ENCODE measurements around the gene BPGM. TPM values are rescaled to one million over a fixed set of nuclear protein-coding genes. Genes with fewer than 3 reads are reported as not detected.

Gene BPGM
- total RNA-seq, 1 donor from 2014 or later: 49.7 TPM

- no peaks in the 10 kb centered on the region for H3K36me3 Mint-ChIP-seq
- H3K27ac Mint-ChIP-seq: no peak overlapping the region
- no peak overlapping the region for H3K9ac ChIP-seq
- no peak overlapping the region for H2AFZ ChIP-seq (replicated peaks)
- H3K9me3 Mint-ChIP-seq: no peaks in the 10 kb centered on the region
- no peak overlapping the region for H3K4me3 Mint-ChIP-seq
- no peak overlapping the region for H3K27ac ChIP-seq
- no peaks in the 10 kb centered on the region for H3K4me1 ChIP-seq
- no peak for DNase-seq (ENCODE audit: low spot score)
- no peaks in the 10 kb centered on the region for H3K79me2 ChIP-seq (ENCODE audit: low read depth)
- no peaks in the 10 kb centered on the region for H3K4me1 Mint-ChIP-seq
- H3K36me3 ChIP-seq: no peaks in the 10 kb centered on the region
- H3K9me3 ChIP-seq (ENCODE audit: low read depth): no peaks in the 10 kb centered on the region
- no peaks in the 10 kb centered on the region for H4K20me1 ChIP-seq (ENCODE audit: low read depth)
- H3K27me3 ChIP-seq: no peaks in the 10 kb centered on the region
- no peak overlapping the region for H3K4me3 ChIP-seq
- no peaks in the 10 kb centered on the region for H3F3A ChIP-seq (ENCODE audit: low read depth)
- TF ChIP-seq EZH2 (IDR thresholded peaks at IDR 0.05) (no peak), CTCF (IDR thresholded peaks at IDR 0.05) (no peak), EZH2phosphoT487 (IDR thresholded peaks at IDR 0.05) (no peak)
- H3K27me3 Mint-ChIP-seq (ENCODE audit: insufficient read depth, low read depth): peaks cover 3% of the 10 kb centered on the region
- no peak overlapping the region for H3K4me2 ChIP-seq
These were observed 64.4 kb downstream of the BPGM start for GRCh38 chr7:134710854-134711624.

DNA sequence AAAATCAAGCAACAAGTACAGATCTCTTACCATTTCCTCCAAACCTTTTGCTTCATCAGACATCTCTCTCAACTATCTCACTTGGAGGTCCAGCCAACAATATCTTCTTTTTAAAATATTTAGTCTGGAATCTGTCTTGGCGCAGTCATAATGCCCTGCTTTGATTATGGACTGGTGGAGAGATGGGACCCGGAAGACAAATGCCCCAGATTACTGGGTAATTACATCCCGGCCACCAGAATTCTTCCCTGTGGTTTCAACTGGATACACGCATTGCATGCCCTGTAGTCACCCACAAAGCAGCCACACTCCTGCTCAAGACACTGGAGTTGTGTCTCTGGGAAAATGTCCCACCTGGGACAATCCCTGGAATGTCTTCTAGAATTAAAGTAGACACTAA, 65.5 kb downstream of the BPGM start:
- Mint-ChIP-seq H3K36me3 (no peaks in the 10 kb centered on the region), H3K27ac (no peak overlapping the region), H3K4me1 (no peaks in the 10 kb centered on the region), H3K4me3 (no peak overlapping the region), H3K9me3 (no peaks in the 10 kb centered on the region), H3K27me3 (ENCODE audit: insufficient read depth, low read depth) (peaks cover 3% of the 10 kb centered on the region)
- H3K36me3 ChIP-seq: no peaks in the 10 kb centered on the region
- no peak overlapping the region for H2AFZ ChIP-seq (replicated peaks)
- no peak overlapping the region for H3K4me3 ChIP-seq
- no peaks in the 10 kb centered on the region for H4K20me1 ChIP-seq (ENCODE audit: low read depth)
- no peaks in the 10 kb centered on the region for H3K9me3 ChIP-seq (ENCODE audit: low read depth)
- H3K27me3 ChIP-seq: no peaks in the 10 kb centered on the region
- TF ChIP-seq CTCF (IDR thresholded peaks at IDR 0.05) (no peak), EZH2 (IDR thresholded peaks at IDR 0.05) (no peak), EZH2phosphoT487 (IDR thresholded peaks at IDR 0.05) (no peak)
- no peak overlapping the region for H3K9ac ChIP-seq
- no peak overlapping the region for H3K4me2 ChIP-seq
- H3F3A ChIP-seq (ENCODE audit: low read depth): no peaks in the 10 kb centered on the region
- H3K4me1 ChIP-seq: no peaks in the 10 kb centered on the region
- DNase-seq (ENCODE audit: low spot score): no peak
- no peaks in the 10 kb centered on the region for H3K79me2 ChIP-seq (ENCODE audit: low read depth)
- H3K27ac ChIP-seq: no peak overlapping the region

DNA sequence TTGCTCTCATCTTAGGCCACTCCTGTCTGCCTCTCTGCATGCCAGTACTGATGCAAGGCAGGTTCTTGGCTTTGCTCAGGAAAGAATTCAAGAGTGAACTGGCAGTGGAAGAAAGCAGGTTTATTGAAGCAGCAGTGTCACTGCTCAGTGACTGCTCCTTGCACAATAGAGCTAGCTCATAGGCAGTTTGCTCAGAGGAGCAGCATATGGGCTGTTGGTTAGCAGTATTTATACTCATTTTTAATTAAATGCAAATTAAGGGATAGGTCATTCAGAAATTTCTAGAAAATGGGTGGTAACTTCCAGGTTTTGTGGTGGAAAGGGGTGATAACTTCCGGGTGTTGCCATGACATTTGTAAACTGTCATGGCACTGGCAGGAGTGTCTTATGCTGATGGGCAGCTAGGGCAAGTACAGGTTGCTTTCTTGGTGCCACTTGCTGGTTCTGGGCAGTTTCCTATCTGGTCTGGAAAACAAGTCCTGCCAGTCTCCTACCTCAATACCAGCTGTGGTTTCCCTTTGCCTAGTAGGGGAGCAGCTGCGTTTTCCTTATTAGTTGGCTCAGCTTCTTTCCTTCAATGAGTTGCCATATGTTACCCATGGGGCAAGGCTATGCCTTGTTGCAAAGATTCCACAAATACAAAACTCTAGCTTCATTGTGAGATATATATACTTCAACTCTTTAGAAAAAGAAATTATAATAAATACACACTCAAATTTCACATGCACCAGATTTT, 68.0 kb downstream of the BPGM start:
- no peak overlapping the region for H3K4me2 ChIP-seq

More for the DNA sequence above, 68.0 kb downstream of the BPGM start:
- Histone ChIP-seq H3F3A (ENCODE audit: low read depth) (no peaks in the 10 kb centered on the region), H3K36me3 (no peaks in the 10 kb centered on the region), H3K4me3 (no peak overlapping the region), H3K4me1 (no peaks in the 10 kb centered on the region), H3K27ac (no peak overlapping the region), H2AFZ (replicated peaks) (no peak overlapping the region), H3K9ac (no peak overlapping the region), H3K27me3 (no peaks in the 10 kb centered on the region), H3K9me3 (ENCODE audit: low read depth) (no peaks in the 10 kb centered on the region), H4K20me1 (ENCODE audit: low read depth) (no peaks in the 10 kb centered on the region), H3K79me2 (ENCODE audit: low read depth) (no peaks in the 10 kb centered on the region)
- DNase-seq (ENCODE audit: low spot score): no peak
- Mint-ChIP-seq H3K9me3 (no peaks in the 10 kb centered on the region), H3K27ac (no peak overlapping the region), H3K36me3 (no peaks in the 10 kb centered on the region), H3K27me3 (ENCODE audit: insufficient read depth, low read depth) (peaks cover 3% of the 10 kb centered on the region), H3K4me3 (no peak overlapping the region), H3K4me1 (no peaks in the 10 kb centered on the region)
- no peak for TF ChIP-seq CTCF (IDR thresholded peaks at IDR 0.05)
- TF ChIP-seq EZH2phosphoT487 (IDR thresholded peaks at IDR 0.05): no peak
- no peak for TF ChIP-seq EZH2 (IDR thresholded peaks at IDR 0.05)
